Loucy (cell line): Measurements from ENCODE around the gene ZNF611.

Source experiments
- H2AFZ ChIP-seq: fragments of 200-600 bp; sonication (generic); 2 replicates; pipeline ENCODE4 v1.6.0; 2016; ENCODE audit warnings: antibody characterized with exemption, mild to moderate bottlenecking, low read length, moderate library complexity
- H3F3A ChIP-seq: fragments of 200-600 bp; 2 replicates; pipeline ENCODE4 v1.6.0; 2016; ENCODE audit warnings: antibody characterized with exemption, low read depth, mild to moderate bottlenecking
- H3K27me3 ChIP-seq: fragments of 200-600 bp; sonication (generic); 2 replicates; pipeline ENCODE4 v1.6.1; 2014; ENCODE audit warnings: low read length, mild to moderate bottlenecking; ENCODE audit not compliant: insufficient read depth, poor library complexity, severe bottlenecking
- H3K36me3 ChIP-seq: fragments of 200-600 bp; sonication (generic); 2 replicates; pipeline ENCODE4 v1.6.1; 2016; ENCODE audit warnings: low read length; ENCODE audit not compliant: insufficient read depth
- H3K4me1 ChIP-seq: fragments of 200-600 bp; sonication (generic); 2 replicates; pipeline ENCODE4 v1.5.1; 2014; ENCODE audit warnings: low read length, mild to moderate bottlenecking; ENCODE audit not compliant: insufficient read depth, poor library complexity, severe bottlenecking
- H3K4me2 ChIP-seq: fragments of 200-600 bp; sonication (generic); 2 replicates; pipeline ENCODE4 v1.6.0; 2014; ENCODE audit warnings: antibody characterized with exemption, low read length, low read depth, mild to moderate bottlenecking; ENCODE audit not compliant: poor library complexity, severe bottlenecking
- H3K4me3 ChIP-seq: fragments of 200-600 bp; sonication (generic); 2 replicates; pipeline ENCODE4 v1.5.1; 2014; ENCODE audit warnings: low read length, mild to moderate bottlenecking, mixed read lengths; ENCODE audit not compliant: poor library complexity, severe bottlenecking
- H3K79me2 ChIP-seq: fragments of 200-600 bp; sonication (generic); 2 replicates; pipeline ENCODE4 v1.6.1; 2014; ENCODE audit warnings: low read length; ENCODE audit not compliant: insufficient read depth
- H3K9ac ChIP-seq: fragments of 200-600 bp; sonication (generic); 2 replicates; pipeline ENCODE4 v1.6.0; 2014; ENCODE audit warnings: mild to moderate bottlenecking, low read depth, low read length, moderate library complexity; ENCODE audit not compliant: poor library complexity, severe bottlenecking
- H3K9me2 ChIP-seq: fragments of 200-600 bp; sonication (generic); replicated peaks from 2 replicates; pipeline ENCODE4 v1.6.1; 2016; ENCODE audit warnings: low read depth, low read length, mixed read lengths
- H3K9me3 ChIP-seq: fragments of 200-600 bp; sonication (generic); 2 replicates; pipeline ENCODE4 v1.6.1; 2014; ENCODE audit warnings: mild to moderate bottlenecking, antibody characterized with exemption, low read length, low read depth; ENCODE audit not compliant: insufficient read depth
- H4K20me1 ChIP-seq: fragments of 200-600 bp; sonication (generic); 2 replicates; pipeline ENCODE4 v1.6.0; 2014; ENCODE audit warnings: antibody characterized with exemption, low read length, mild to moderate bottlenecking; ENCODE audit not compliant: insufficient read depth, poor library complexity, severe bottlenecking
- EZH2phosphoT487 ChIP-seq: fragments of 200-600 bp; IDR thresholded peaks from 2 replicates; pipeline ENCODE4 v1.6.1; 2018; ENCODE audit warnings: antibody characterized with exemption, mild to moderate bottlenecking, moderate library complexity, borderline replicate concordance
- TF ChIP-seq, protein P1 (sequence below): fragments of 200-600 bp; sonication (generic); conservative IDR thresholded peaks from 2 replicates; pipeline ENCODE4 v1.5.1; 2014; ENCODE audit warnings: mild to moderate bottlenecking, antibody characterized with exemption, low read length

ZNF611 gene

GRCh38 chr19:52669586-52669985 is 65.3 kb downstream of the ZNF611 start:
- Histone ChIP-seq H3K79me2 (peaks cover 54% of the 10 kb centered on the region), H3K27me3 (no peaks in the 10 kb centered on the region), H3K36me3 (peaks cover 4% of the 10 kb centered on the region; the same call in 1 of the 2 replicates), H2AFZ (no peak overlapping the region), H3K4me2 (no peak overlapping the region), H3K4me1 (peaks cover 18% of the 10 kb centered on the region), H4K20me1 (peaks cover 14% of the 10 kb centered on the region), H3K9me3 (no peaks in the 10 kb centered on the region), H3K4me3 (no peak overlapping the region), H3K9me2 (no peaks in the 10 kb centered on the region), H3K9ac (no peak overlapping the region), H3F3A (0 out of 2 replicates have a peak, but pooled peaks cover 4% of the 10 kb centered on the region)
- TF ChIP-seq, protein P1, sequence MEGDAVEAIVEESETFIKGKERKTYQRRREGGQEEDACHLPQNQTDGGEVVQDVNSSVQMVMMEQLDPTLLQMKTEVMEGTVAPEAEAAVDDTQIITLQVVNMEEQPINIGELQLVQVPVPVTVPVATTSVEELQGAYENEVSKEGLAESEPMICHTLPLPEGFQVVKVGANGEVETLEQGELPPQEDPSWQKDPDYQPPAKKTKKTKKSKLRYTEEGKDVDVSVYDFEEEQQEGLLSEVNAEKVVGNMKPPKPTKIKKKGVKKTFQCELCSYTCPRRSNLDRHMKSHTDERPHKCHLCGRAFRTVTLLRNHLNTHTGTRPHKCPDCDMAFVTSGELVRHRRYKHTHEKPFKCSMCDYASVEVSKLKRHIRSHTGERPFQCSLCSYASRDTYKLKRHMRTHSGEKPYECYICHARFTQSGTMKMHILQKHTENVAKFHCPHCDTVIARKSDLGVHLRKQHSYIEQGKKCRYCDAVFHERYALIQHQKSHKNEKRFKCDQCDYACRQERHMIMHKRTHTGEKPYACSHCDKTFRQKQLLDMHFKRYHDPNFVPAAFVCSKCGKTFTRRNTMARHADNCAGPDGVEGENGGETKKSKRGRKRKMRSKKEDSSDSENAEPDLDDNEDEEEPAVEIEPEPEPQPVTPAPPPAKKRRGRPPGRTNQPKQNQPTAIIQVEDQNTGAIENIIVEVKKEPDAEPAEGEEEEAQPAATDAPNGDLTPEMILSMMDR, result no peak
- TF ChIP-seq EZH2phosphoT487, result no peak

- Histone ChIP-seq H2AFZ (no peak overlapping the region), H3F3A (no peaks in the 10 kb centered on the region), H3K79me2 (peaks cover 46% of the 10 kb centered on the region), H4K20me1 (peaks cover 2% of the 10 kb centered on the region), H3K4me2 (no peak overlapping the region), H3K9me3 (no peaks in the 10 kb centered on the region), H3K4me3 (no peak overlapping the region), H3K27me3 (no peaks in the 10 kb centered on the region), H3K9me2 (no peaks in the 10 kb centered on the region), H3K9ac (no peak overlapping the region), H3K36me3 (peaks cover 4% of the 10 kb centered on the region; the same call in 1 of the 2 replicates), H3K4me1 (peaks cover 2% of the 10 kb centered on the region)
- no peak for TF ChIP-seq EZH2phosphoT487
- TF ChIP-seq, protein P1, result no peak
Observed at GRCh38 chr19:52667972-52668371, 66.9 kb downstream of the ZNF611 start.

GRCh38 chr19:52666506-52666905 is 68.3 kb downstream of the ZNF611 start:
- Histone ChIP-seq H3K4me2 (no peak overlapping the region), H3K36me3 (peaks cover 11% of the 10 kb centered on the region; the same call in 1 of the 2 replicates), H3K79me2 (peaks cover 32% of the 10 kb centered on the region), H3K4me1 (no peaks in the 10 kb centered on the region), H3F3A (no peaks in the 10 kb centered on the region), H3K9me2 (no peaks in the 10 kb centered on the region), H3K9me3 (no peaks in the 10 kb centered on the region), H3K27me3 (no peaks in the 10 kb centered on the region), H3K4me3 (no peak overlapping the region), H4K20me1 (no peaks in the 10 kb centered on the region), H3K9ac (no peak overlapping the region), H2AFZ (no peak overlapping the region)
- no peak for TF ChIP-seq EZH2phosphoT487
- TF ChIP-seq, protein P1, result no peak
